HG03196 (cell line): ENCODE data around the gene GRHL3.
"Not testable (repeated sequence)": the region's sequence is repeated elsewhere in the genome, so short reads cannot be mapped to it uniquely, and the experiment has no call there.

Experiments
- ATAC-seq: cut with Tn5 transposase; IDR thresholded peaks from one replicate; pipeline ENCODE4 v1.9.1; 2021; ENCODE audit not compliant: unreplicated experiment

The GRHL3 gene

GRCh38 chr1:24319312-24319863, at the start of gene GRHL3:
GRHL3 (plus strand) TSS chr1:24319357; CDS start chr1:24319552, 195 bp downstream.
- ATAC-seq: no peak

GRCh38 chr1:24274203-24275103, 44.7 kb upstream of the GRHL3 start:
- ATAC-seq: not testable (repeated sequence)

- ATAC-seq: no peak
Measured at GRCh38 chr1:24275104-24275410, 44.1 kb upstream of the GRHL3 start.

- ATAC-seq: no peak
Measured at GRCh38 chr1:24275510-24275909, 43.6 kb upstream of the GRHL3 start.

- no peak for ATAC-seq
Measured at GRCh38 chr1:24276791-24277190, 42.4 kb upstream of the GRHL3 start.

- no peak for ATAC-seq
Measured at GRCh38 chr1:24277420-24278169, 41.6 kb upstream of the GRHL3 start.

- no peak for ATAC-seq
Measured at GRCh38 chr1:24278726-24279125, 40.4 kb upstream of the GRHL3 start.

- ATAC-seq: no peak
Measured at GRCh38 chr1:24279590-24280232, 39.4 kb upstream of the GRHL3 start.

- no peak for ATAC-seq
Measured at GRCh38 chr1:24281591-24281990, 37.6 kb upstream of the GRHL3 start.

GRCh38 chr1:24282491-24282890, 36.7 kb upstream of the GRHL3 start:
- no peak for ATAC-seq

- no peak for ATAC-seq
Measured at GRCh38 chr1:24283326-24284155, 35.6 kb upstream of the GRHL3 start.

- ATAC-seq: no peak
Measured at GRCh38 chr1:24284156-24284471, 35.0 kb upstream of the GRHL3 start.

- no peak for ATAC-seq
Measured at GRCh38 chr1:24285231-24285630, 33.9 kb upstream of the GRHL3 start.

GRCh38 chr1:24286246-24287010, 32.7 kb upstream of the GRHL3 start:
- no peak for ATAC-seq

GRCh38 chr1:24287779-24288178, 31.4 kb upstream of the GRHL3 start:
- ATAC-seq: not testable (repeated sequence)

- no peak for ATAC-seq
Measured at GRCh38 chr1:24288479-24288878, 30.7 kb upstream of the GRHL3 start.

- ATAC-seq: no peak
Measured at GRCh38 chr1:24289937-24290595, 29.1 kb upstream of the GRHL3 start.

- ATAC-seq: no peak
Measured at GRCh38 chr1:24290933-24291487, 28.1 kb upstream of the GRHL3 start.

GRCh38 chr1:24292103-24292502, 27.1 kb upstream of the GRHL3 start:
- no peak for ATAC-seq
